OCI-LY3 (cell line): Measurements from ENCODE around the gene PPP1R3G.

Source experiments
- H2AFZ ChIP-seq: fragments of 200-600, 300-600 bp; shearing (Covaris generic); 2 replicates; pipeline ENCODE4 v1.6.0; 2014; ENCODE audit warnings: antibody characterized with exemption, low read depth, low read length
- H3K27ac ChIP-seq: fragments of 200-600, 300-600 bp; sonication (generic); 2 replicates; pipeline ENCODE4 v1.5.1; 2014; ENCODE audit warnings: mild to moderate bottlenecking, low read length, moderate library complexity, mixed read lengths
- H3K27me3 ChIP-seq: fragments of 200-600, 300-600 bp; sonication (generic); 2 replicates; pipeline ENCODE4 v1.6.1; 2014; ENCODE audit warnings: low read depth, low read length, mixed read lengths
- H3K36me3 ChIP-seq: fragments of 200-600, 300-600 bp; sonication (generic); replicated peaks from 2 replicates; pipeline ENCODE3; 2014; ENCODE audit warnings: low read depth, low read length, mixed read lengths
- H3K4me1 ChIP-seq: fragments of 300-600, 200-600 bp; sonication (generic); 2 replicates; pipeline ENCODE4 v1.6.1; 2014; ENCODE audit warnings: low read length, mixed read lengths
- H3K4me2 ChIP-seq: fragments of 200-600, 300-600 bp; sonication (generic); 2 replicates; pipeline ENCODE4 v1.6.1; 2014; ENCODE audit warnings: low read length, mixed read lengths
- H3K4me3 ChIP-seq: fragments of 300-600, 200-600 bp; sonication (generic); 2 replicates; pipeline ENCODE4 v1.5.1; 2014; ENCODE audit warnings: antibody characterized with exemption, mild to moderate bottlenecking, low read length, moderate library complexity
- H3K79me2 ChIP-seq: fragments of 300-600, 200-600 bp; shearing (Covaris generic); 2 replicates; pipeline ENCODE4 v1.6.1; 2014; ENCODE audit warnings: mild to moderate bottlenecking, low read length, mixed read lengths
- H3K9ac ChIP-seq: fragments of 300-600, 200-600 bp; shearing (Covaris generic); 2 replicates; pipeline ENCODE4 v1.6.0; 2014; ENCODE audit warnings: mild to moderate bottlenecking, low read length, moderate library complexity
- H3K9me3 ChIP-seq: fragments of 200-600, 300-600 bp; shearing (Covaris generic); 2 replicates; pipeline ENCODE4 v1.6.1; 2014; ENCODE audit warnings: low read length, mixed read lengths; ENCODE audit not compliant: insufficient read depth
- H4K20me1 ChIP-seq: fragments of 200-600, 300-600 bp; sonication (generic); 2 replicates; pipeline ENCODE4 v1.6.1; 2016; ENCODE audit warnings: low read length, mixed read lengths; ENCODE audit not compliant: insufficient read depth
- EZH2phosphoT487 ChIP-seq: fragments of 200-600 bp; shearing (Covaris generic); IDR thresholded peaks from 2 replicates; pipeline ENCODE4 v1.6.1; 2018; ENCODE audit warnings: antibody characterized with exemption, mixed run types, low read depth
- TF ChIP-seq, protein P1 (sequence below): fragments of 200-600, 300-600 bp; sonication (generic); IDR thresholded peaks from 2 replicates; pipeline ENCODE4 v1.5.1; 2014; ENCODE audit warnings: antibody characterized with exemption, low read length, low read depth

The PPP1R3G gene

DNA sequence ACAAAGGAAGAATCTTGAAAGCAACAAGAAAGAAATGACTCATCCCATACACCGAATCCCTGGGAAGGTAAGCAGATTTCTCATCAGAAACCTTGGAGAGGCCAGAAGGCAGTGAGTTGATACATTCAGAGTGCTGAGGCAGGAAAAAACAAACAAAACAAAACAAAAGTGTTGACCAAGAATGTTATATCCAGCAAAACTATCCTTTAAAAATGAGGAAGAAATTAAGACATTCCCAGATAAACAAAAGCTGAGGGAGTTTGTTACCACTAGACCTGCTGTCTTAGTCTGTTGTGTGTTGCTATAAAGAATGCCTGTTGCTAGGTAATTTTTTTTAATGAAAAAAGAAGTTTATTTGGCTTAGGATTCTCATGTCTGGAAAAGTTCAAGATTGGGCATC lies 33.7 kb upstream of the PPP1R3G start:
- TF ChIP-seq EZH2phosphoT487 = no peak
- TF ChIP-seq, protein P1, sequence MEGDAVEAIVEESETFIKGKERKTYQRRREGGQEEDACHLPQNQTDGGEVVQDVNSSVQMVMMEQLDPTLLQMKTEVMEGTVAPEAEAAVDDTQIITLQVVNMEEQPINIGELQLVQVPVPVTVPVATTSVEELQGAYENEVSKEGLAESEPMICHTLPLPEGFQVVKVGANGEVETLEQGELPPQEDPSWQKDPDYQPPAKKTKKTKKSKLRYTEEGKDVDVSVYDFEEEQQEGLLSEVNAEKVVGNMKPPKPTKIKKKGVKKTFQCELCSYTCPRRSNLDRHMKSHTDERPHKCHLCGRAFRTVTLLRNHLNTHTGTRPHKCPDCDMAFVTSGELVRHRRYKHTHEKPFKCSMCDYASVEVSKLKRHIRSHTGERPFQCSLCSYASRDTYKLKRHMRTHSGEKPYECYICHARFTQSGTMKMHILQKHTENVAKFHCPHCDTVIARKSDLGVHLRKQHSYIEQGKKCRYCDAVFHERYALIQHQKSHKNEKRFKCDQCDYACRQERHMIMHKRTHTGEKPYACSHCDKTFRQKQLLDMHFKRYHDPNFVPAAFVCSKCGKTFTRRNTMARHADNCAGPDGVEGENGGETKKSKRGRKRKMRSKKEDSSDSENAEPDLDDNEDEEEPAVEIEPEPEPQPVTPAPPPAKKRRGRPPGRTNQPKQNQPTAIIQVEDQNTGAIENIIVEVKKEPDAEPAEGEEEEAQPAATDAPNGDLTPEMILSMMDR = no peak
- Histone ChIP-seq H3K79me2 (no peaks in the 10 kb centered on the region), H3K9me3 (no peaks in the 10 kb centered on the region; the same call in 1 of the 2 replicates), H3K27me3 (no peaks in the 10 kb centered on the region), H3K4me1 (no peaks in the 10 kb centered on the region), H3K9ac (no peak overlapping the region), H3K4me3 (no peak overlapping the region), H4K20me1 (no peaks in the 10 kb centered on the region), H3K36me3 (no peaks in the 10 kb centered on the region), H3K4me2 (no peak overlapping the region), H3K27ac (no peak overlapping the region), H2AFZ (no peak overlapping the region)

DNA sequence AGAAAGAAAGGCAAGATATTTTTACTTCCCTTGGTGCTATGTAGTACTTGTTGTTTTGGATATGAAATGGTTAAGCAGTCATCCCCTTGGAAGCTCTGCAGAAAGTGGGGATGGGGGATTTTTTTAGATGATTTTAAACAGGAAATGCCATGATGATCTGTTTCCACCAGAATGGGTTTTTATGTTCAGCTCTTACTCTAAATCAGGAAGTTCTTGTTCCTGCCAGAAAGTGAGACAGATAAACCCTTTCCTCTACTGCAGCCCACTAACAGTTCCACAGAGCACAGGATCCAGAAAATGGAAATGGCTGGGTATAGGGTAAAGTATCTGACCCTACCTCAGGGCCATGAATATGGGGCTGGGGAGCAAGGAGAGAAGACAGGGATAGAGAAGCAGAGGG lies 32.1 kb upstream of the PPP1R3G start:
- Histone ChIP-seq H3K79me2 (no peaks in the 10 kb centered on the region), H2AFZ (no peak overlapping the region), H3K27me3 (no peaks in the 10 kb centered on the region), H3K4me3 (no peak overlapping the region), H3K27ac (no peak overlapping the region), H3K9ac (no peak overlapping the region), H3K4me2 (no peak overlapping the region), H3K36me3 (no peaks in the 10 kb centered on the region), H3K9me3 (no peaks in the 10 kb centered on the region; the same call in 1 of the 2 replicates), H4K20me1 (no peaks in the 10 kb centered on the region), H3K4me1 (no peaks in the 10 kb centered on the region)
- TF ChIP-seq, protein P1 = no peak

DNA sequence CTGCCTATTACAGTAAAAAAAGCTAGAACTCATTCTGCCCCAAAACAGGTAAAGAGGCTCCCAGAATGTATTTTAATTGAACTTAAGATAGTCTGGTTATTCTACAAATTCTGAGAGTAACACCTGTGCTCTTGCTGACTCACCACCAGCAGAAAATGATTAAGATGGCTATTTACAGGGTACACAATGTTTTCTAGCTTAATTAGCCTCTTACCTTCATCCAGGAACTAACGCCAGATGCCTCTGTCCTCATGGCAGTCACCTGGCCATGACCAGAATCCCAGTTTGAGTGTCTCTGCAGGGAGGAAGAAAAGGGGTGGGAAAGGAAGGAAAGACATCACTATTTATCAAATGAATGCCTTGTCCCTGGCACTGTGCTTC lies 31.3 kb upstream of the PPP1R3G start:
- H3K4me2 ChIP-seq = no peak overlapping the region
- H3K4me1 ChIP-seq = no peaks in the 10 kb centered on the region

DNA sequence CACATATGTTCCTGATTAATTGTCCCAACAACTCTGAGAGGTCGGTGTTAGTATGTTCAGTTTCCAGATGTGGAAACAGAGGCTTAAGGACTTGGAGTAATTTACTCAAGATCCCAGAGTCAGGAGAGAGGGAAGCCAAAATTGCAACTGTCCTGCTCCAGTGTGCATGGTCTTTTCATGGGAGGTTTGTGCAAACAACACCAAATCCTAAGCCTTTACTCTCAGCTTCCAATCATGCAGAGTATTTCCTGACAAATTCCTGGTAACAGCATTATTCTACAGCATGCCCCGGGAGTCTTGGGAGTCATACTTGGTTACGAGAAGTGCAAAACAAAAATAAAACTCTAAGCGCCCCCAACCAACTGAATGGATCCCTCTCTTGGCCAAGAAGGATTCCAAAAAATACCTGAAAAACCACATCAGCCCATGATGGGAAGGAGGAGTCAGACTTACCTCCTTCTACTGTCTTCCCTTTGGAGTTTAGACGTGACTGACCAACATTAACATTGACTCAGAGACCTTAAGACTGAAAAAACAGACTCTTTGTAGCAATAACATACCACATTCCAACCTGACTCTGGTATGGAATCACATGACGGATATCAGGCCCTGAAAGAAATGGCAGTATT lies 30.8 kb upstream of the PPP1R3G start:
- no peaks in the 10 kb centered on the region for H3K36me3 ChIP-seq
- H3K4me1 ChIP-seq = no peaks in the 10 kb centered on the region
- H3K4me3 ChIP-seq = no peak overlapping the region
- TF ChIP-seq, protein P1 = no peak
- TF ChIP-seq EZH2phosphoT487 = no peak
- no peak overlapping the region for H3K27ac ChIP-seq
- H2AFZ ChIP-seq = no peak overlapping the region
- no peaks in the 10 kb centered on the region for H4K20me1 ChIP-seq
- no peaks in the 10 kb centered on the region for H3K27me3 ChIP-seq
- no peaks in the 10 kb centered on the region for H3K79me2 ChIP-seq
- H3K4me2 ChIP-seq = no peak overlapping the region
- no peaks in the 10 kb centered on the region; the same call in 1 of the 2 replicates for H3K9me3 ChIP-seq
- no peak overlapping the region for H3K9ac ChIP-seq

More for the DNA sequence above, 31.3 kb upstream of the PPP1R3G start:
- H3K27me3 ChIP-seq = no peaks in the 10 kb centered on the region
- no peaks in the 10 kb centered on the region; the same call in 1 of the 2 replicates for H3K9me3 ChIP-seq
- H3K4me3 ChIP-seq = no peak overlapping the region
- H4K20me1 ChIP-seq = no peaks in the 10 kb centered on the region
- H2AFZ ChIP-seq = no peak overlapping the region
- no peak overlapping the region for H3K27ac ChIP-seq
- no peaks in the 10 kb centered on the region for H3K36me3 ChIP-seq
- no peak overlapping the region for H3K9ac ChIP-seq
- TF ChIP-seq EZH2phosphoT487 = no peak
- TF ChIP-seq, protein P1 = no peak
- no peaks in the 10 kb centered on the region for H3K79me2 ChIP-seq
